SU-DHL-6 (cell line): ENCODE results near the gene NAE1.

Experiments used
- H2AFZ ChIP-seq: fragments of 200-600 bp; sonication (generic); 2 replicates; pipeline ENCODE4 v1.6.1; 2014; ENCODE audit warnings: low read depth, mild to moderate bottlenecking, moderate library complexity, mixed read lengths, antibody characterized with exemption, low read length; ENCODE audit not compliant: severe bottlenecking
- H3F3A ChIP-seq: fragments of 200-600 bp; shearing (Covaris generic); 2 replicates; pipeline ENCODE4 v1.6.0; 2016; ENCODE audit warnings: antibody characterized with exemption, mild to moderate bottlenecking; ENCODE audit not compliant: insufficient read depth
- H3K27ac ChIP-seq: fragments of 200-600 bp; sonication (generic); 2 replicates; pipeline ENCODE4 v1.5.1; 2016; ENCODE audit warnings: low read depth, mild to moderate bottlenecking, low read length, moderate library complexity, mixed read lengths
- H3K27me3 ChIP-seq: fragments of 200-600 bp; sonication (generic), shearing (Covaris generic); 2 replicates; pipeline ENCODE4 v1.6.0; 2014; ENCODE audit warnings: mild to moderate bottlenecking, low read length
- H3K36me3 ChIP-seq: fragments of 200-600 bp; sonication (generic); 2 replicates; pipeline ENCODE4 v1.6.1; 2014; ENCODE audit warnings: mild to moderate bottlenecking, low read length, mixed read lengths
- H3K4me2 ChIP-seq: fragments of 300-600, 200-600 bp; shearing (Covaris generic), sonication (generic); 2 replicates; pipeline ENCODE4 v1.6.0; 2014; ENCODE audit warnings: low read length, low read depth, mild to moderate bottlenecking; ENCODE audit not compliant: poor library complexity, severe bottlenecking
- H3K4me3 ChIP-seq: fragments of 200-600 bp; sonication (generic); 2 replicates; pipeline ENCODE4 v1.5.1; 2014; ENCODE audit warnings: antibody characterized with exemption, low read length, mild to moderate bottlenecking, mixed read lengths; ENCODE audit not compliant: insufficient read depth, poor library complexity, severe bottlenecking
- H3K79me2 ChIP-seq: fragments of 200-600 bp; sonication (generic); 2 replicates; pipeline ENCODE4 v1.6.1; 2014; ENCODE audit warnings: mild to moderate bottlenecking, low read length, moderate library complexity; ENCODE audit not compliant: insufficient read depth
- H3K9ac ChIP-seq: fragments of 200-600 bp; sonication (generic); 2 replicates; pipeline ENCODE4 v1.7.0; 2014; ENCODE audit warnings: mild to moderate bottlenecking, low read length
- H3K9me2 ChIP-seq: fragments of 200-600 bp; sonication (generic); replicated peaks from 2 replicates; pipeline ENCODE4 v1.6.1; 2014; ENCODE audit warnings: low read length; ENCODE audit not compliant: insufficient read depth
- H3K9me3 ChIP-seq: fragments of 200-600 bp; sonication (generic); 2 replicates; pipeline ENCODE4 v1.6.1; 2014; ENCODE audit warnings: low read length, mixed read lengths; ENCODE audit not compliant: insufficient read depth
- H4K20me1 ChIP-seq: fragments of 200-600 bp; sonication (generic); 2 replicates; pipeline ENCODE4 v1.6.1; 2014; ENCODE audit warnings: low read depth, mild to moderate bottlenecking, antibody characterized with exemption, low read length, moderate library complexity, mixed read lengths
- EZH2phosphoT487 ChIP-seq: fragments of 200-600 bp; sonication (generic), shearing (Covaris generic); conservative IDR thresholded peaks from 2 replicates; pipeline ENCODE4 v1.6.1; 2018; ENCODE audit warnings: mild to moderate bottlenecking, antibody characterized with exemption, low read length, moderate library complexity, mixed read lengths
- TF ChIP-seq, protein P1 (sequence below): fragments of 200-600 bp; sonication (generic); IDR thresholded peaks from one replicate; pipeline ENCODE4 v1.5.1; 2017; ENCODE audit warnings: antibody characterized with exemption, mild to moderate bottlenecking, low read length, moderate library complexity; ENCODE audit not compliant: insufficient read depth, poor library complexity, severe bottlenecking

The NAE1 gene

DNA sequence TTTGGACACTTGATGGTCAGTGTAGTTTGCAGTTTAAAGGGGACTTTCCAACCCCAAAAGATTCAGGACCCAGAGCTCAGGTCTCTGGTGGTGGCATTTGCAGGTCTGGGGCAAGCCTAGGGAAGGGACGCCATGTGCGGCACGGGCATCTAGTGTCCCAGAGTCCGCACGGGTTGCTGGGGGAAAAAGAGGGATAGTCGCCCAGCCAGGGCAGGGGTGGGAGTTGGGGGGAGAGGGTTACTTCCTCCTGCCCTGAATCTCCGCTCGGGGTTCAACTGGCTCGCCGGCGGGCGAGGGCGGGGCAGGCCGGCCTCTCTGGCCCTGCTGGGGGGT, 13.2 kb upstream of the NAE1 start:
- no peaks in the 10 kb centered on the region for H3K27me3 ChIP-seq
- no peak for TF ChIP-seq EZH2phosphoT487
- TF ChIP-seq, protein P1, sequence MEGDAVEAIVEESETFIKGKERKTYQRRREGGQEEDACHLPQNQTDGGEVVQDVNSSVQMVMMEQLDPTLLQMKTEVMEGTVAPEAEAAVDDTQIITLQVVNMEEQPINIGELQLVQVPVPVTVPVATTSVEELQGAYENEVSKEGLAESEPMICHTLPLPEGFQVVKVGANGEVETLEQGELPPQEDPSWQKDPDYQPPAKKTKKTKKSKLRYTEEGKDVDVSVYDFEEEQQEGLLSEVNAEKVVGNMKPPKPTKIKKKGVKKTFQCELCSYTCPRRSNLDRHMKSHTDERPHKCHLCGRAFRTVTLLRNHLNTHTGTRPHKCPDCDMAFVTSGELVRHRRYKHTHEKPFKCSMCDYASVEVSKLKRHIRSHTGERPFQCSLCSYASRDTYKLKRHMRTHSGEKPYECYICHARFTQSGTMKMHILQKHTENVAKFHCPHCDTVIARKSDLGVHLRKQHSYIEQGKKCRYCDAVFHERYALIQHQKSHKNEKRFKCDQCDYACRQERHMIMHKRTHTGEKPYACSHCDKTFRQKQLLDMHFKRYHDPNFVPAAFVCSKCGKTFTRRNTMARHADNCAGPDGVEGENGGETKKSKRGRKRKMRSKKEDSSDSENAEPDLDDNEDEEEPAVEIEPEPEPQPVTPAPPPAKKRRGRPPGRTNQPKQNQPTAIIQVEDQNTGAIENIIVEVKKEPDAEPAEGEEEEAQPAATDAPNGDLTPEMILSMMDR = no peak
- no peaks in the 10 kb centered on the region for H4K20me1 ChIP-seq
- no peak overlapping the region for H3K4me3 ChIP-seq
- H2AFZ ChIP-seq = no peak overlapping the region
- no peaks in the 10 kb centered on the region for H3K9me2 ChIP-seq
- no peak overlapping the region for H3K4me2 ChIP-seq
- H3K9ac ChIP-seq = no peak overlapping the region
- no peaks in the 10 kb centered on the region for H3K36me3 ChIP-seq
- no peaks in the 10 kb centered on the region for H3F3A ChIP-seq
- H3K79me2 ChIP-seq = no peaks in the 10 kb centered on the region
- no peak overlapping the region for H3K27ac ChIP-seq
- H3K9me3 ChIP-seq = no peaks in the 10 kb centered on the region

DNA sequence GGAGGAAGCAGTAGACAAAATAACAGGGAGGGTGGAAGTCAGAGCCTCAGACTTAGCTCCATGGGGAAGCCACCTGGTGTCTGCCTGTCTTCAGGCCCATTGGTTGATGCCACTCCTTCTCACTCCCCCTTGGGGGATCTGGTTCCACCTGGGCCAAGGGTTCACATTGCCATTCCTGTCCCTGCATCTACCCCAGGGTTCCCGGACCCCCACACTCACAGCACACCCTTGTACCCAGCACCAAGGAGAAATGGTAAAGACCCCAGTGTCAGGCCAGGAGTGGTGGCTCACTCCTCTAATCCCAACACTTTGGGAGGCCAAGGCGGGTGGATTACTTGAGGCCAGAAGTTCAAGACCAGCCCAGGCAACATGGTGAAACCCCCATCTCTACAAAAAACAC, 12.4 kb upstream of the NAE1 start:
- H3K4me2 ChIP-seq = no peak overlapping the region
- H3K27ac ChIP-seq = no peak overlapping the region
- H3K36me3 ChIP-seq = no peaks in the 10 kb centered on the region
- no peaks in the 10 kb centered on the region for H3K9me2 ChIP-seq
- TF ChIP-seq, protein P1 = no peak
- no peak for TF ChIP-seq EZH2phosphoT487
- no peaks in the 10 kb centered on the region for H3K79me2 ChIP-seq
- no peaks in the 10 kb centered on the region for H3K27me3 ChIP-seq
- no peaks in the 10 kb centered on the region for H3K9me3 ChIP-seq
- no peak overlapping the region for H3K4me3 ChIP-seq
- no peaks in the 10 kb centered on the region for H3F3A ChIP-seq
- H3K9ac ChIP-seq = no peak overlapping the region
- H2AFZ ChIP-seq = no peak overlapping the region
- H4K20me1 ChIP-seq = no peaks in the 10 kb centered on the region

DNA sequence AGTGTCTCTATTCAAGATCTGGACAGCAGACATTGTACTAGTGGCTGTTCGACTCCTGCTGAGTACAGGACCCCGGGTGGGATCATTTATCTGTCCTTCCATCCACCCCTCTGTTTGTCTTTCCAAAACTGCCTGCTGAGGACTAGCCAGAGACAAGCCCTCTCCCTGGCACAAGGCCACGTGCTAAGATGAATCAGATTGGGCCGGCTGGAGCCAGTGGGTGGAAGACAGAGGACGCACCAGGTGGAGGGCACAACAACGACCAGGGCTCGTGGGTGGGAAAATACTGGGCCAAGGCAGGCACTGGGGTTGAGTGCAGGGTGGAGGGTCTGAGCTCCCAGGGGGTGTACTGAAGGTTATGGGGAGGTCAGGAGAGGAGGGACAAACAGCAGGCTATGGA, 12.0 kb upstream of the NAE1 start:
- H4K20me1 ChIP-seq = no peaks in the 10 kb centered on the region

More for the DNA sequence above, 12.0 kb upstream of the NAE1 start:
- Histone ChIP-seq H3K4me2 (no peak overlapping the region), H3K36me3 (no peaks in the 10 kb centered on the region), H3F3A (no peaks in the 10 kb centered on the region), H3K27ac (no peak overlapping the region), H3K9me3 (no peaks in the 10 kb centered on the region), H3K9ac (no peak overlapping the region), H3K79me2 (no peaks in the 10 kb centered on the region), H3K9me2 (no peaks in the 10 kb centered on the region), H3K4me3 (no peak overlapping the region), H3K27me3 (no peaks in the 10 kb centered on the region), H2AFZ (no peak overlapping the region)
- TF ChIP-seq, protein P1 = no peak
- TF ChIP-seq EZH2phosphoT487 = no peak
